ENCODE results near the gene OGFR. TPM values are rescaled to one million over a fixed set of nuclear protein-coding genes. Genes with fewer than 3 reads are reported as not detected.

Gene OGFR
- total RNA-seq, 1 donor: 33.7 TPM

GRCh38 chr20:62811720-62812119 lies 7.1 kb downstream of the OGFR start:
- no peak for TF ChIP-seq CTCF (IDR thresholded peaks at IDR 0.05; ENCODE audit: insufficient read depth, low read depth, low read length)
- no peak overlapping the region for H3K4me3 ChIP-seq (ENCODE audit: low read depth, low read length)
- DNase-seq (ENCODE audit: low read depth): no peak

- H3K4me3 ChIP-seq (ENCODE audit: low read depth, low read length): no peak overlapping the region
- DNase-seq (ENCODE audit: low read depth): no peak
- TF ChIP-seq CTCF (IDR thresholded peaks at IDR 0.05; ENCODE audit: insufficient read depth, low read depth, low read length): no peak
These were observed 7.7 kb downstream of the OGFR start for GRCh38 chr20:62812181-62812906.

DNA sequence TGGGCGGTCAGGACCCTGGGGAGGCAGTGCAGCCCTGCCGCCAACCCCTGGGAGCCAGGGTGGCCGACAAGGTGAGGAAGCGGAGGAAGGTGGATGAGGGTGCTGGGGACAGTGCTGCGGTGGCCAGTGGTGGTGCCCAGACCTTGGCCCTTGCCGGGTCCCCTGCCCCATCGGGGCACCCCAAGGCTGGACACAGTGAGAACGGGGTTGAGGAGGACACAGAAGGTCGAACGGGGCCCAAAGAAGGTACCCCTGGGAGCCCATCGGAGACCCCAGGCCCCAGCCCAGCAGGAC lies 8.2 kb downstream of the OGFR start:
- H3K4me3 ChIP-seq (ENCODE audit: low read depth, low read length): no peak overlapping the region
- no peak for TF ChIP-seq CTCF (IDR thresholded peaks at IDR 0.05; ENCODE audit: insufficient read depth, low read depth, low read length)

DNA sequence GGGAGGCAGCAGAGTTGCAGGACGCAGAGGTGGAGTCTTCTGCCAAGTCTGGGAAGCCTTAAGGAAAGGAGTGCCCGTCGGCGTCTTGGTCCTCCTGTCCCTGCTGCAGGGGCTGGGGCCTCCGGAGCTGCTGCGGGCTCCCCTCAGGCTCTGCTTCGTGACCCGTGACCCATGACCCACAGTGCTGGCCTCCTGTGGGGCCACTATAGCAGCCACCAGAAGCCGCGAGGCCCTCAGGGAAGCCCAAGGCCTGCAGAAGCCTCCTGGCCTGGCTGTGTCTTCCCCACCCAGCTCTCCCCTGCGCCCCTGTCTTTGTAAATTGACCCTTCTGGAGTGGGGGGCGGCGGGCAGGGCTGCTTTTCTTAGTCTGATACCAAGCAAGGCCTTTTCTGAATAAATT lies 9.0 kb downstream of the OGFR start:
- TF ChIP-seq CTCF (IDR thresholded peaks at IDR 0.05; ENCODE audit: insufficient read depth, low read depth, low read length): no peak
- no peak for DNase-seq (ENCODE audit: low read depth)
- no peak overlapping the region for H3K4me3 ChIP-seq (ENCODE audit: low read depth, low read length)

More for the DNA sequence above, 8.2 kb downstream of the OGFR start:
- DNase-seq (ENCODE audit: low read depth): no peak

DNA sequence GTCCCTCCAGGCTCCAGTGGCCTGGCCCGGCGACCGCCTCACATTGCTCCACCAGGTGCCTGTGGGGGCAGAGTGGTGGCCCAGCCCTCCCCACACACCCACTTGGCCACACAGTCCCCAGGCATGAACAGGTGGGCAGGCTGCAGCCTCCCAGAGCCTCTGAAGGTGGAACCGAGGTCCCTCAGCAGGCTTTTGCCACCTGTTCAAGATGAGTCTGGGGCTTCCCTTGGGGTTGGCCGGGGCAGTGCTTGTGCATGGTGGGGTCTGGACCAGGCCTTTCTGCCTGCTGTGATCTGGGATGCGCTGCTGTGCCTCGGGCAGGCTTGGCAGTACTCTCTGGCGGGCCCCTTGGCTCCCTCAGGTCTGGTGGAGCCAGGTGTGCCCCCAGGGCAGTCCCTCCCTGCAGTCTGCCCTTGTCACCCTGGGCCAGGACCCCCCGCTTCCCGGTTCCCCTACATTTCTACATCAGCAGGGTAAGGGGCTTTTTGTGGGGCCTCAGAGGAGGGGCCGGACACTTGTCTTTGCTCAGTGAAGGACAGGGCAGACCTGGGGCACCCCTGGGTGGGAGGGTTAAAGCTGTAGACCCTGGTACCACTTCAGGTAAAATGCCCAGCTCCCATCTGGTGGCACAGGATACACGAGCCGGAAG lies 9.5 kb downstream of the OGFR start:
- no peak for TF ChIP-seq CTCF (IDR thresholded peaks at IDR 0.05; ENCODE audit: insufficient read depth, low read depth, low read length)
- no peak for DNase-seq (ENCODE audit: low read depth)
- H3K4me3 ChIP-seq (ENCODE audit: low read depth, low read length): no peak overlapping the region

DNA sequence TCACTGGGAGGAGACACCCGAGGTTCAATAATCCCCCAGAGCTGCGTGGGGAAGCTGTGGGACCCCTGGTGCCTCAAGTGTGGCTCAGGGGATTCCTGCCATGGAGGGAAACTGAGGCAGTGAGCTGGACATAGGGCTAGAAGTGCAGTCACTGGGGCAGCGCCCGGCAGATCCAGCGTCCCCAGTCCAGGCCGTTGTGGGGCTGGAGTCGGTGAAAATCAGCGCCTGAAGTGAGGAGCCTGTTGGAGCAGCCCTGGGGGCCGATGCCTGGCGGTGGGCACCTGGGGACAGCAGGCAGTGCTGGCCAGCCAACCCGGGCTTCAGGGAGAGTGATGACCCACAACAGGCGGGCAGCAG lies 10.1 kb downstream of the OGFR start:
- TF ChIP-seq CTCF (IDR thresholded peaks at IDR 0.05; ENCODE audit: insufficient read depth, low read depth, low read length): no peak

More for the DNA sequence above, 10.1 kb downstream of the OGFR start:
- H3K4me3 ChIP-seq (ENCODE audit: low read depth, low read length): no peak overlapping the region
- no peak for DNase-seq (ENCODE audit: low read depth)
